Measurements from ENCODE around the gene MB21D2.

The MB21D2 gene

DNA sequence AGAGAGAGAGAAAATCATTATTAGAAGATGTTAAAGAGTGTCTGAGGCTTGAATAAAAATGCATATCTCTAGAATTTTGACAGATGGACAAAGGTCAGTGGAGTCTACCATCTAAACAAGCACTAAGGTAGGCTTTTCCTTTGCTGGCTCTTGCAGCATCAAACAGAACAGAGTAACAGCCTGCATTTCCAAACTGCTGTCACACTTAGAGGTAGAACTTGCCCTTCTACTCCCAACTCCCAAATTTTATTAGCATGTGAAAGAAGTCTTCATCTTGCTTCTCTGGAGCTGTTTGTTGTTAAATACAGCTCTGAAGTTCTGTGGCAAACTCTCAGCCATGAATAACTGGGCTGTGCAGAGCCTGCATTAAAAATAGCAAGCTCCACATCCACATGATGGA lies 4.1 kb upstream of the MB21D2 start:
- no peak for DNase-seq

DNA sequence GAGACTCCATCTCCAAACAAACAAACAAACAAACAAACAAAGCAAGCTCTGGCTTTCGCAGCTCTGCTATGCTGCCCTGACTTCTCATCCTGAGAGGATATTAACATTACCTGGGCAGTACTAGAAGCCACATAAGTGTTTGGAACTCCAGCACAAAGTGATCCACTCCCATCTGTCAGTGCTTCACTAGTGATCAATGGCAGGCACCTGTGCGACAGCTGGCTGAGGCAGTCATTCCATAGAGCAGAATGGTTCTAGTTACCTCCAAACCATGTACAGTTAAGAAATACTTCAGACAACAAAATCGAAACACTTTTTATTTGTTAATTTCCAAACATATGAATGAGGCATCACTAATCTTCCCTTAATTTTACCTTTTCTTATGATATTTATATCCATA lies 2.8 kb upstream of the MB21D2 start:
- no peak for DNase-seq

- no peak for DNase-seq
Measured at GRCh38 chr3:192919901-192920300, 2.2 kb upstream of the MB21D2 start.

GRCh38 chr3:192918275-192918588 lies 576 bp upstream of the MB21D2 start:
- no peak for DNase-seq

DNA sequence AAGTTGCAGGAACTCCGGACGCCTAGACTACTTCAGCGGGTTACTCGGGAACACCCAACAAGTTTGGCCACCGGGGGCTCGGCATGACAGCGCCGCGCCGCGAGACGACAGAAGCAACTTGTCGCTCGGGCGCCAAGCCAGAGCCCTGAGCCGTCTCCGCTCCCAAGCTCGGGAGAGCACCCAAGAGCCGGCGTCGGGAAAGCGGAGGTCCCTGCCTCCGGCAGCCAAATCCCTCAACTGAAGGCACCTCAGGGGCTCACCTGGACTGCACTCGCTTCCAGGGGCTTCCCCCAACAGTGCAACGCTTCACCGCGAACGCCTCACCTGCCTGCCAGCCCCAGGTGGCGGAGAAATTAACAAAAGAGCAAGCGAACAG lies 640 bp downstream of the MB21D2 start:
- peak; percentile 83 for DNase-seq

GRCh38 chr3:192916371-192917027 lies 1.2 kb downstream of the MB21D2 start:
- peak; percentile 39 for DNase-seq

DNA sequence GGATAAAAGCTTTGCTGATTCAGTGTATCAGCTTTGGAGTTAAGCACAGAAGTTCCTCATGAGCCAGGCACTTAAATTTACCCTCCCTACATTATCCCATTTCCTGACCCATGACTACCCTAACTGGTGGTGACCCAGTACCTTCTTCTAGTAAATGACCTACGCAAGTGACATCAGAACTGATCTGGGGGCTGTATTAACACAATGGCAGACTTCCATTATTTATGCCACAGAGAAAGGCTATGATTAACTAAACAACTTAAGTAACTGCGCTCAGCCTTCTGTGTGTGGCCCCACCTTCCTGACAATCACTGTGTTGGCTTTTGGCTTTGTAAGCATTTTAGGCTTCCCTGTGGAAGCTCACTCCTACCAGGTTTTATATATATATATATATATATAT lies 1.9 kb downstream of the MB21D2 start:
- DNase-seq, result no peak

- DNase-seq, result peak; percentile 69
Measured at GRCh38 chr3:192915304-192915703, 2.4 kb downstream of the MB21D2 start.

DNA sequence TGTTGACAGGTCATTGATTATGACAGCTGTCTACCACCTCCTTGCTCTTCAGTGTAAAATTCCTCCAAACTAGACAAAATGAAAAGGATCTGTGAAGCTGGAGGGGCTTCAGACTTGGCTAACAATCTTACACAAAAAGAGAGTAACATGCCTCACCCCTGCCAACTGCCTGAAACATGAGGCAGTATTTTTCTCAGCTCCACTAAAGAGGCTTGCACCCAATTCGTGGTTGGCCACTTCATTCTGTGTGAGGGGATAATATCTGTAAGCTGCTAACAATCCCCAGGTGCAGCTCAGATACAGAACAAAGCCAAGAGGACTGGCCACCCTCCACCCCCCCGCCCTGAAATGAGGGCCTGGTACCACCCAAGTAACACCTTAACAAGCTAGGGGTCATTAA lies 2.8 kb downstream of the MB21D2 start:
- DNase-seq, result no peak

DNA sequence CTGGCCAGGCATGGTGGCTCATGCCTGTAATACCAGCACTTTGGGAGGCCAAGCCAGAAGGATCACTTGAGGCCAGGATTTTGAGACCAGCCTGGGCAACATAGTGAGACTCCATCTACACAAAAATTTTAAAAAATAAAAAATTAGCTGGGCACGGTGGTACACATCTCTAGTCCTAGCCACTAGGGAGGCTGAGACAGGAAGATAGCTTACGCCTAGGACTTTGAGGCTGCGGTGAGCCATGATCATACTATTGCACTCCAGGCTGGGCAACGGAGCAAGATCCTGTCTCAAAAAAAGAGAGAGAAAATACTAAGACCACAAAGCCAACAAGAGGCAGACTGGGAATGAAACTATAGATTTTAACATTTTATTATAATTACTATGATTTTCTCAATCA lies 4.1 kb downstream of the MB21D2 start:
- no peak for DNase-seq

DNA sequence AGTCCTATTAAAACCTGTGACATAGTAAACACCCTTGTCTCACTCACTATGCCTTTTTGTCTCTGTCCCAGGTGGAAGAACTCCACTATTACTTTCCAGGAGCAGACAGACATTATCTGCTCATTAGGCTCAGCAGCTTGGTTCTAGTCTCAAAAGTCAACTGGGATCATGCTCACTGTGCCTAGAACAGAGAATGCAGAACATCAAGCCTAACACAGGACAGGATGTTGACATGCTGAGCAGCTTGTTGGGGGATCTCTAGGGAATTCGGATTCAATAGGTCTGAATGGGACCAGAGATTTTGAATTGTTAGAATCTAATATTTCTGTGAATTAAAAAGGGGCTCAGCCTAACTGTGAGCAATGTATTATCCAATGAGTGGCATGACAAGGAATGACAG lies 6.4 kb downstream of the MB21D2 start:
- no peak for DNase-seq

DNA sequence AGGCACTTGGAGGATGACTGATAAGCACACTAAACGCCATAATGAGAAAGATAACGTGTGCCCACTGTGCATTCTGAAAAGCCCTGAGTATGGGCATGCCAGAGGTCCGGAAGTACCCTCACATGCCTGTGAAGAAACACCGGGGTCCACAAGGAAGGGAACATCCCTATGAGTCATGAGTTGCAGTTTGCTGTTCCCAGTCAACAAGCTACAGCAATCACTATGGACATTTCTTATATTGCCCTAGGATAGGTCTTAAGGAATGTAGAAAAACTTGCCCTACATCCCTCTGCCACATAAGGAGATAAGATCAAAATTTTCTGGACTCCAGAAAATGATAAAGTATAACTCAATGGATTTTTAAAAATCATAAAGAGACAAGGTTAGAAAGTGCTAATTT lies 9.9 kb downstream of the MB21D2 start:
- no peak for DNase-seq

GRCh38 chr3:192906940-192907339 lies 10.7 kb downstream of the MB21D2 start:
- peak; percentile 38 for DNase-seq

GRCh38 chr3:192905980-192906678 lies 11.5 kb downstream of the MB21D2 start:
- DNase-seq, result no peak

- DNase-seq, result no peak
Measured at GRCh38 chr3:192904632-192905289, 12.9 kb downstream of the MB21D2 start.

GRCh38 chr3:192902549-192902948 lies 15.1 kb downstream of the MB21D2 start:
- DNase-seq, result no peak

DNA sequence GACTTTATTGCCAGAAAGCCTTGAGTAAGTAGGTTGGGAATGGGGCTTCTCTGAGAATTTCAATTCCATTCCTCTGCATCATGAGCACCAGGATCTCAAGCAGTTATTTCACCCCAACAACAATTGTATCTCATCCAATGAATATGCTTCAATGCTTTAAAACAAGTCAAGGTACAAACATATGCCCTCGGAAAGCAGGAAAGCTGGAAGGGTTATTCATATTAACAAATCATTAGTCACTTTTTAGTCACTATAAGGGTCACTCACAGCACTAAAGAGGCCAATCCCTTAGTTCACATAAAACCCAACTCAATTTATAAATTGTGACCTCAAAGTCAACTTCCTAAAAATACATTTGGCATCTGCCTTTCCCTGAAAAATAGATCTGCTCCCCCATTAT lies 16.2 kb downstream of the MB21D2 start:
- no peak for DNase-seq

GRCh38 chr3:192899540-192899982 lies 18.1 kb downstream of the MB21D2 start:
- DNase-seq, result no peak

DNA sequence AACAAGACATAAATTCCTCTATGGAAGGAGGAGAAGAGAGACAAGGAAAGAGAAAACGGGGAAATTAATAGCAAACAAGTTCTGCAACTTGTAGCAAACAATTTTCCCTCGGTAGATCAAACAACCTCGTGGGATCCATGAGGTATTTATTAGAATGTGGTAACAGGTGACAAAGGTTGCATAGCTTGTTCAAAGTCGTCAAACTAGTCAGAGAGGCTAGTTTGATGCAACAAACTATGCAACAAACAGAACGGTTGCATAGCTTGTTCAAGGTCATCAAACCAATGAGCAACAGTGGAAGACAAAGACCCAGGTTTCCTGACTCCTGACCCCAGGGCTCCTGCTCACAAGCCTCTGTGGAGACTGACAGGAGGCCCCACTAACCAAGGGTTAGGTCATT lies 20.7 kb downstream of the MB21D2 start:
- DNase-seq, result no peak

DNA sequence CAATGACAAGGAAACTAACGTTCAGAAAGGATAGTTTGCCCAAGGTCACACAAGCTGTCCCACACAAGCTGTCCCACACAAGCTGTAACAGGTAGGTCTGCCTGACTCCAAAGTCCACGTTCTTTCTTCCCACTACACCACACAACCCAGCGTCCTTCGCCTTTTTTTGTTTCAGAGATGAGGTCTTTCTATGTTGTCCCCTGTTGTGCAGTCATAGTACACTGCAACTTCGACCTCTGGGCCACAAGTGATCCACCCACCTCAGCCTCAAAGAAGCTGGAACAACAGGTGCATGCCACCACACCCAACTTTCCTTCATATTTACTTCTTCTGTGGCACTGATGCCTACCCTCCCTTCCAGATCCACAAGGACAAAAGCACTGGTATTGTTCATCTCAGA lies 21.4 kb downstream of the MB21D2 start:
- DNase-seq, result no peak

- no peak for DNase-seq
Measured at GRCh38 chr3:192894676-192895075, 23.0 kb downstream of the MB21D2 start.

DNA sequence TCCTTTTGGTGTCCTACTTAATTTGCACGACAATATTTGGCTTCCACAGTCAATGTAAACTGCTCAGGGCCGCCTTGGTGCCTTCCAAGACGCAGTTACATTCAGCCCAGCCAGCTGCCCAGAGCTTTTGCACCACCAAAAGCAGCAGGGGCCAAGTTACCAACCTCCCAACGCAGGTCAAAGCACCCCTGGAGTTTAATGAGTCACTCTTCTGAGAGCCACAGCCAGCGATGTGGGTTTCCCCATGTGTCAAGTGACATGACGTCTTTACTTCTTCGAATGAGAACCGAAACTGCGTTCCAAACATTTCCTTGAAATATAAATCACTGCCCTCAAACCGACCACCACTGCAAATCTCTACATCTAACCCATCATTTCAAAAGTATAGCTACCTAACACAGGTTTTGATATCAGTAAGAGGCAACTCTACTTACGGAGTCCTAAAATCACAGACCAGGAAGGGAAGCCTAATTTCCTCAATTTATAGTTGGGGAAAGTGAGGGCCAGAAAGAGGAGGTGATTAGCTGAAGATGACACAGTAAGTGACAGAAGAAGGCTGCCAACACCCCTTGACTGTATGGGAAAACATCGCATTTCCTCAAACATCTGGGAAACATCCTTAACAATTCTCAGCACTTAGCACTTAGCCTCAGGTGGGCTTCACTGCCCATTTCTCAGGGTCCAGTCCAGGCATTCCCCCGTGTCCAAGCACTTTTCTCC lies 24.5 kb downstream of the MB21D2 start:
- DNase-seq, result peak; percentile 28

All from COR-L47 (cell line).